IPS-18c (cell line): Measurements from ENCODE around the gene ANO2.

Experiments
- H3K4me3 ChIP-seq: 2 replicates; pipeline ENCODE4 v1.7.0; 2013; ENCODE audit warnings: low read depth, mild to moderate bottlenecking, low read length, moderate library complexity; ENCODE audit not compliant: insufficient read depth
- H3K9me3 ChIP-seq: one replicate; pipeline ENCODE4 v1.6.1; 2013; ENCODE audit warnings: mild to moderate bottlenecking, low read length, moderate library complexity; ENCODE audit not compliant: control insufficient read depth, insufficient read depth

Gene ANO2

DNA sequence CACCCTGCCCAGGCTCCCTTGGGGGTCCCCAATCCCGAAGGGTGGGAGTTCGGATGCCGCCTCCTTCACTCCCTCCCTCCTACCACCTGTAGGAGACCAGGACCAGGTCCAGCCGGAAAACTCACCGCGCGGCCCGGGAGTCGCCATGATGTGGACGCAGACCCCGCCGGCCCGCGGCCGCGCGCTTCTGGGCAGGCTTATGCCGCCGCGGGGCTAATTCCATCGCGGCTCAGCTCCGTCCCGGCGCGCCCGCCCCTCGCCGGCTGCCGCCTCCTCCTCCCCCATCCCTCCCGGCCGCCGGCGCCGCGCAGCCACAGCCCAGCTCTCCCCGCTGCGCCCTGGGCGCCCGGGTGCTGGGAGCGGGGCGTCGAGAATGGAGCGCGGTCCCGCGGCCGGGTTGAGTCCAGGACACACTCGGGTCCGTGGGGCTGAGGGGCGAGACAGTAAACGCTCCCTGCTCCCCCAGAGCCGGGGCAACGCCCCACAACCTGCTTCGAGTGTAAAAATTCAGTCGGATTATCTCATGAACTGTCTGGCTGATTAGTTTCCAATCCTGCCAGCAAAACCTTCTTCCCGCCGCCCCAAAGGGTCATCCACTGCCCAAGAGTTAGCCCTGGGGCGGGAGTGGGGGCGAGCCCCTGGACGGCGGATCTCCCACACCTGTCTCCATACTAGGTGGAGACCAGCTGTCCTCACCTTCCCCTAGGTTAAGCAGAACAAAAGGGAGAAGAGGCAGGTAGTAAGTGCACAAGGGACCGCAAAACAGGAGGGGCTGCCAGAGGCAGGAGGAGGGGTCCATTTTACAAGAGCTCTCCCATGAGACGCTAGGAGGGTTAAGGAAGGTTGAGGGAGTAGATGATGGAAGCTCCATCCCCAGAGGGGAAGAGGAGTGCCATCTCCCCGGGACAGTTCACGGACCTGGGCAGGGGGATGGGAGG is at the start of gene ANO2:
Gene ANO2 (minus strand): TSS at position 189 of the 938 bp plus-strand sequence. CDS start 42 bp downstream, at position 147.
- Histone ChIP-seq H3K9me3 (no peaks in the 10 kb centered on the region), H3K4me3 (peak within 1 kb of the TSS; percentile 59)

GRCh38 chr12:5989621-5990020 is 44.6 kb upstream of the ANO2 start:
- Histone ChIP-seq H3K4me3 (no peak overlapping the region), H3K9me3 (no peaks in the 10 kb centered on the region)

- no peak overlapping the region for H3K4me3 ChIP-seq
- H3K9me3 ChIP-seq: no peaks in the 10 kb centered on the region
Observed at GRCh38 chr12:5988659-5989116, 43.6 kb upstream of the ANO2 start.

DNA sequence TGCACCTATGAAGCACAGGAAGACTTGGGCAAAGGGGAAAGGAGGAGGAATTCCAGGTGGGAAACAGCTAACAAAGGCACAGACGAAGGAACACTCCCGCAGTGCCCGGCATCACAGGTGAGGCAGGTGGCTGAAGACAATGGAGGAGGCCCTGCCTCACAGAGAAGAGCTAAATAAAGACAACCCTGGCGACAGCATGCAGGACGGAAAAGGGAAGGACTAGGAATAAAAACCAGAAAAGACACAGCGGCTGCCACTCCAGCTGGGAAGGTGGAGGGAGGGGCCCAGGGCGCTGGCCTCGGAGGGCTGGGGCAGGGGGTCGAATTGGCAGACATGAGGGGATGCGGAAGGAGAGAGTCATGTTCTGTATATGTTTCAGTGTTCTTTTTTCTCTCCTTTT is 43.0 kb upstream of the ANO2 start:
- H3K4me3 ChIP-seq: no peak overlapping the region
- no peaks in the 10 kb centered on the region for H3K9me3 ChIP-seq

- no peak overlapping the region for H3K4me3 ChIP-seq
- H3K9me3 ChIP-seq: no peaks in the 10 kb centered on the region
Observed at GRCh38 chr12:5987573-5987972, 42.5 kb upstream of the ANO2 start.

- H3K9me3 ChIP-seq: no peaks in the 10 kb centered on the region
- no peak overlapping the region for H3K4me3 ChIP-seq
Observed at GRCh38 chr12:5985471-5985870, 40.4 kb upstream of the ANO2 start.

DNA sequence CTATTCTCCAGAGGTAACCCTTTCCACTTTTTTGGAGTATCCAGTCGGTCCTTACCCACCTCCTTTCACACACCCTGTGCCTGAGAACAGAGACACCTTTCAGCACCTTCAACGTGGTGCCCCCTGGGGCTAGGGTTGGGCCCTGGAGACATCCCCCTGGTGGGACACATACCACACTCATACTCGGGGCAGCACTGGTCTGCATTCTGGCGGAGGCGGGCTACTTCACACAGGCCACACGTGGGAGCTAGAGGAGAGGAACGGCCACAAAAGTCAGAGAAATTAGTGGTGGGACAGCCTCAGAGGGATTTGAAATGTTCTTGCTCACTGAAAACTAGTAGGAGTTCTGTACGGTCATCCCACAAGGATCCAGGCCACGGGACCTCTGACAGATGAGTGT is 39.8 kb upstream of the ANO2 start:
- Histone ChIP-seq H3K9me3 (no peaks in the 10 kb centered on the region), H3K4me3 (no peak overlapping the region)

DNA sequence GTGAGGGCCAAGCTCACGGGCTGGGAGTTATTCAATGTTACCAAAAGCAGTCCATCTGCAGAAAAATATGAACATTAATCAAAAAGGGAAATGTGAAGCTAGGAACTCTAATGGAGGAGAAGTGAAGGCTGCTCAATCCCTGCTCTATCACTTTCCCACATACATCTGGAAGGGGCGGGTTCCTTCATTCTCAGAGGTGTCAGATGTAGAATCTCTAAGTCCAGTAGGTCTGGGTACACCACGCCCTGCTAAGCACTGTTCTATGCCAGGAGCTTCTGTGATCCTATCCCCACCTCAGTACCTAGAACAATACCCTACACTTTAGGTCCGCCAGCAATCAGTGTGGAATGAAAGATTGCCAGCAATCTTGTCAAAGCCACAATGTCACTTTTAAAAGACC is 37.0 kb upstream of the ANO2 start:
- Histone ChIP-seq H3K4me3 (no peak overlapping the region), H3K9me3 (no peaks in the 10 kb centered on the region)

GRCh38 chr12:5977556-5977955 is 32.5 kb upstream of the ANO2 start:
- H3K4me3 ChIP-seq: no peak overlapping the region
- no peaks in the 10 kb centered on the region for H3K9me3 ChIP-seq

- Histone ChIP-seq H3K9me3 (no peaks in the 10 kb centered on the region), H3K4me3 (no peak overlapping the region)
Observed at GRCh38 chr12:5976711-5977110, 31.7 kb upstream of the ANO2 start.

- no peak overlapping the region for H3K4me3 ChIP-seq
- H3K9me3 ChIP-seq: no peaks in the 10 kb centered on the region
Observed at GRCh38 chr12:5976196-5976595, 31.1 kb upstream of the ANO2 start.

DNA sequence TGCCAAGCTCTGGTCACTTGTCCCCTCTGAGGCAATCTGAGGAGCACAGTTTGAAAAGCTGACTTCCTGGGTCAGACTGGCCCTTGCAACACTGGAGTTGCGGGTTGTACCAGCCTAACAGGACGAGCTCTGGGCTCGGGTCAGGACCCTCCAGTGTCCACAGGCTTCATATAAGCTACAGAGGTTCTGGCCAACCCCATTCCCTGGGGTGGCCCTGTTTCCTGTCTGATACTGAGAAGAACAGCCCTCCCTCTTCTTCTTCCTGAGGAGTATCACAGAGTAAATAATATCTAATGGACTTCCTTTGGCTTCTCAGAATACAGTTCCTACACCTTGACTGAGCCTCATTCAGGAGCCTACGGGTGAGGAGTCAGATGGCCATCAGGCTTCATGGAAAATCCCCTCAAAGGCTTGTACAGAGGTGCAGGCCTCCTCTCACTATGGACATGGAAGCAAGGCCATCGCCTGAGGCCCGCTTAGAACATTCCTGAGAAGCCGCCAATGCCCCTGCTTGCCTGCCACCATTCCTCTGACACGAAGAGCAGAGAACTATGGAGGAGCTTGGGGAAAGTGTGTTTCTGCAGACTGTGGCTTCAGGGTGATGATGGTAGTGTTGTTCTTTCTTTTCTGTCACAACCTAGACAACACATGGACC is 28.5 kb upstream of the ANO2 start:
- Histone ChIP-seq H3K4me3 (no peak overlapping the region), H3K9me3 (no peaks in the 10 kb centered on the region)

DNA sequence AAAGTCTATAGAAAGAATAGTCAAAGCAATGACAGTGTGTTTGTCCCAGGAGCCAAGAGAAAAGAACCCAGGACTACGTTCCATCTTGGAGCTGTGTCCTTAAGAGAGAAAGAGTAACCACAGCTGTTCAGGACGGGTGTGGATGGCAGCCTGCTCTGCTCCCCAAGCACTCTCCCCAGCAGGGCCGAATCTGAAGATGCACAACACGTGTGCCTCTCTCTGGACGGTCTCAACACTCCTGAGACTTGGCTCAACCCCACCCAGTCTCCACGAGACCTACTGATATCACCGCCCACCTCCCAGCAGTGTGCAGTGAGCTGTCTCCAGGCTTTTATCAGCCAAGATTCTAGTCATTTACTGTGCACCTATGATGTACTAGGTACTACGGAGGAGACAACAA is 27.3 kb upstream of the ANO2 start:
- Histone ChIP-seq H3K9me3 (no peaks in the 10 kb centered on the region), H3K4me3 (no peak overlapping the region)

DNA sequence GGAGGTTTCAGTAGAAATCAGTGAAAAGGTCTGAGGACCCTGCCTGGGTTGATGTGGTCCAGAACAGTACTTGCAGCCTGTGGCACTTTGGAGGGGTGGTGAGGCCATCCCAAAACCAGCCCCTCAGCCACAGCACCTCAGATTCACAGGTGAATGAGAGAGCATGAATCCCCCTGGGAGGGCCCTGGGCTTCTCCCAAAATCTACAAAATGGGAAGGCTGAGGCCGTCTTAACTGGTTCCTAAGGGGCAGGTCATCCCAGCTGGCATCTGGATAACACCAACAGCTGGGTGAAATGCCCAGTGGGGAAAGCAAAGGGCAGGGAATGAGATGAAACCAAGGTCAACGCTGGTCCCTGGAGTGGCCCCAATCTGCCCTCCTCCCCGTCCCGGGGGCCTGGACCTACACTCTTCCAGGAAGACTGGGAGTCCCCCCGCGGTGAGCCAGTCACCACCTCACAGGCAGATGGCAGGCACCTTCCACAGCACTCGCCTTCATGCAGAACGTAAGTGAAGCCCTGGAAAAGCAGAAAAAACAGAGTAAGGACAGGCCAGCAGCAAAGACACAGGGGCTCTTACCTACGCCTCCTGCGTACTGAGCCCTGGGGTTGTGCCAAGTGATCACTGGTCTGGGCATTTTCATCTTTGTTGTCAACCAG is 26.3 kb upstream of the ANO2 start:
- Histone ChIP-seq H3K4me3 (no peak overlapping the region), H3K9me3 (no peaks in the 10 kb centered on the region)

DNA sequence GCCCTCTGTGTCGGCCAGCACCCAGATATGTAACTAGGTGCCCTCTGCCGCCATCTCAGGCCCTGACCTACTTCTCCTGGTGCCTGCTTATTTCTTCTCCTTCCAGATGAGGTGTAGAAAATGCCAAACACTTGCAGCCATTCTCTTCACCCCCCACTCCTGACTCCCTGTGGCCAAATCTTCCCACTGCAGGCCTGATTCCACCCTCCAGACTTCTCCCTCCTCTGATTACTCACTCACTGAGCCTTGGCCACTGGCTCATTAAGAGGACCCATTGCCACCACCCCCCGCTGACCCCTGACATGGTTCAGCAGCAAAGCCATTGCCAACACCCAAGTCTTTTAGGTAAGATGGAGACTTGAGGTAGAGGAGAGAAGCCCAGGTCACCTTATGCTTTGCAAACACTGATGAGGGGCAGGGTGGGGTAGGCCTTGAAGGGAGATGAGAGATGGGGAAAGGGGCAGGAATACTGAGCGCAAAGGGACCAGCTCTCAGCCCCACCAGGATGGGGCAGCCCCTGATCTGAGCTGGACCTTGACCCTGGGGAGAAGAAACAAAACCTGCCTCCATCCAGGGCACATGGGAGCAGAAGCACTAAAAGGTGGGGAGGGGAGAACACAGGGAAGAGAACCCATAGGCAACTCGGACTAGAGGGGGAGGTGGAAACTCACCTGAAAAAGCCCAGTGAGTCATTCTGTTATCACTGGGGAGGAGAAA is 25.1 kb upstream of the ANO2 start:
- Histone ChIP-seq H3K9me3 (no peaks in the 10 kb centered on the region), H3K4me3 (no peak overlapping the region)

DNA sequence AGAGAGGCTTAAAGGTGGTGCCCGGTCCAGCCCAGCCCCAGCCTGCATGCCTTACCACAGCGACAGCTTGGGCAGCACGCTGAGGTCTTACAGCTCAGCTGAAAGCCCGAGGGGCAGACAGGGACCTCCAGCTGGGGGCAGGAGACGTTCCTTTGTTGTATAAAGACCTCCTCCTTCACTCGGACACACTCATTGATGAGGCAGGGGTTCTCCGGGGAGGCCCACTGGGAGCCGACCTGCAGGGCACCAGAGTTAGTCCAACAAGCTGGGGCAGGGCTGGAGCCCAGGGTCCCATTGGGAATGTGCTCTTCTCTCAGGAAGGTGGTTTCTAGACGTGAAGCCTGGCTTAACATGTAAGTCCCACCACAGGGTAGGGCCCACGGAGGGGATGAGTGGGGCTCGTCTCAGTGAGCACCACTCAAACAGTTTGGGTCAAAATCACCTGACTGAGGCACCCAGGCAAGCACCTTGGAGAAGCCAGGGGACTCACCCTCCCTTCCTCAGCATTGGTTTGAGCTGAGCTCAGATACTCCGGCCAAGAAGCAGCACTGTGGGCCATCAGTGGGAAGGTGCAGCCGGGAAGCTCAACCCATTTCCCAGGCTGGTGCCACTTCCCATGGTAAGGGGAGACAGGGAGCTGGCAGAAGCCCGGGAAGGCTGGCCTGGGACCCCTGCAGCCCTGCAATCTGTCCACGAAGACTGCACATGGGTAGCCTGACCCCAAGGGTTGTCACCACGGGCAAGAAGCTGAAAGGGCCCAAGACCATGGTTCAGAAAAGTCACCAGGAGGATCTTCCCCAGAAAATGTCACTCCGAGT is 24.3 kb upstream of the ANO2 start:
- no peak overlapping the region for H3K4me3 ChIP-seq
- no peaks in the 10 kb centered on the region for H3K9me3 ChIP-seq
